Adrenal gland (tissue), 12 donors: ENCODE results near the gene SH2D4B. TPM values are rescaled to one million over a fixed set of nuclear protein-coding genes. Genes with fewer than 3 reads are reported as not detected.

ENCODE experiments used
- DNase-seq, 7 donors: peaks; one replicate each; pipeline ENCODE4 v3.0.0-alpha.2; 2019 to 2020
- H3K27ac ChIP-seq, 5 donors: fragments of 200-600 bp; sonication (generic) in 4 of 5; 1 replicate in 3 of 5; 2 replicates in 2 of 5; pipeline versions ENCODE4 v1.5.1 to v1.8.0; 2016 to 2020; ENCODE audit warnings: mild to moderate bottlenecking in 1 of 5
- H3K27me3 ChIP-seq: fragments of 200-600 bp; 2 replicates; pipeline ENCODE4 v1.8.0; 2021
- H3K36me3 ChIP-seq, 2 donors: fragments of 200-600 bp; replicated peaks in 1 of 2; 1 replicate in 1 of 2; 2 replicates in 1 of 2; pipeline versions ENCODE4 v1.5.1 to v1.8.0; 2018 to 2022
- H3K4me1 ChIP-seq, 2 donors: fragments of 200-600 bp; replicated peaks in 1 of 2; 1 replicate in 1 of 2; 2 replicates in 1 of 2; pipeline versions ENCODE4 v1.5.1 to v1.8.0; 2018 to 2021
- H3K4me3 ChIP-seq, 4 donors: fragments of 200-600 bp; sonication (generic) in 3 of 4; one replicate each; pipeline ENCODE4 v1.5.1; 2016 to 2018
- H3K9me3 ChIP-seq, 3 donors: fragments of 200-600 bp; sonication (generic) in 1 of 3; replicated peaks in 1 of 3; 1 replicate in 2 of 3; 2 replicates in 1 of 3; pipeline versions ENCODE4 v1.5.1 to v1.8.0; 2016 to 2021
- CTCF ChIP-seq, 6 experiments: fragments of 450-650 bp in 4 of 6; fragments of 200-600 bp in 2 of 6; sonication (generic) in 1 of 6; IDR thresholded peaks; 1 replicate in 5 of 6; 2 replicates in 1 of 6; pipeline versions ENCODE4 v1.5.1 to v1.8.0; 2016 to 2021; ENCODE audit warnings: antibody characterized with exemption in 6 of 6, mild to moderate bottlenecking in 2 of 6, moderate library complexity in 1 of 6
- POLR2A ChIP-seq, 2 donors: fragments of 450-650 bp; IDR thresholded peaks; one replicate each; pipeline ENCODE4 v1.6.1; 2017; ENCODE audit warnings: antibody characterized with exemption in 2 of 2, mild to moderate bottlenecking in 2 of 2, moderate library complexity in 1 of 2
- WGBS, 4 donors: extraction: QIAGEN DNeasy Blood & Tissue Kit in 2 of 4; methylation state at CpG; one replicate each; pipeline versions ENCODE4 v1.1.5 to v1.1.7; 2013 to 2017; 5-methylcytosine and 5-hydroxymethylcytosine counted together
- intact Hi-C, 2 donors: fragments of 100-400 bp; cut with DNase I; formaldehyde crosslinking; loops; one replicate each; pipeline versions ENCODE4 v1.14.1 to v1.15.0; 2022 to 2023
- polyA plus RNA-seq, 3 donors: library from polyadenylated mRNA; stranded (reverse); fragments of 200-250 nt in 2 of 3; fragments of 350-450 nt in 1 of 3; fragmentation: Illumina TruSeq in 1 of 3; extraction: RNeasy Lipid Tissue Mini Kit (QIAGEN cat#74804) in 1 of 3; gene quantifications; one replicate each; pipeline ENCODE4 v1.2.3, GENCODE V29; 2013 to 2014
- total RNA-seq, 9 donors: library from RNA; depleted of rRNA in 4 of 9; stranded (reverse); fragments of >200 nt in 4 of 9; fragments of 120-200 nt in 1 of 9; fragmentation: NEBNext Ultra II Directional in 1 of 9; extraction: Animal tissue kit (Norgen Biotek cat#: 25700) in 1 of 9; gene quantifications; one replicate each; pipeline versions ENCODE4 v1.1.0 to v1.2.4, GENCODE V29; 2013 to 2023
- donor health status: healthy with polysubstance abuse.
- donor health status: Bipolar disorder and iron deficiency.
- donor health status: DM: yes; HTN: yes; CAD: no.
- donor health status: DM: no; HTN: no; CAD: no.
- donor health status: DM: no; HTN: no; CAD: no.
- donor health status: DM: yes; HTN: yes; CAD: no.

Gene SH2D4B
- total and polyA plus RNA-seq, 12 donors = 0.06 to 0.35 (median 0.07) TPM; not detected in 9

- WGBS, 4 donors = 92 to 100% (median 95%) methylated on average over 1 of the region's 1 CpG
- TF ChIP-seq POLR2A (IDR thresholded peaks at IDR 0.05) (no peak), CTCF (IDR thresholded peaks at IDR 0.05) (no peak)
- Histone ChIP-seq H3K27ac (no peak overlapping the region), H3K36me3 (no peaks in the 10 kb centered on the region), H3K4me1 (no peaks in the 10 kb centered on the region), H3K9me3 (no peaks in the 10 kb centered on the region), H3K27me3 (no peaks in the 10 kb centered on the region), H3K4me3 (no peak overlapping the region)
- intact Hi-C loops = no loop called here
- DNase-seq = no peak
These were observed 118.2 kb downstream of the SH2D4B start for GRCh38 chr10:80655898-80656297.

GRCh38 chr10:80658068-80658467, 120.4 kb downstream of the SH2D4B start:
- no peaks in the 10 kb centered on the region for H3K9me3 ChIP-seq
- intact Hi-C loops = no loop called here
- no peaks in the 10 kb centered on the region for H3K27me3 ChIP-seq
- no peak for DNase-seq
- 87 to 93% (median 92%) methylated on average over 5 to 6 of the region's 6 CpGs for WGBS, 4 donors
- H3K4me1 ChIP-seq = peaks cover 0 to 3% of the 10 kb centered on the region in 2 donors
- no peak for TF ChIP-seq CTCF (IDR thresholded peaks at IDR 0.05)
- no peaks in the 10 kb centered on the region for H3K36me3 ChIP-seq
- no peak overlapping the region for H3K4me3 ChIP-seq
- no peak overlapping the region for H3K27ac ChIP-seq

- no peaks in the 10 kb centered on the region for H3K27me3 ChIP-seq
- peaks cover 0 to 9% of the 10 kb centered on the region in 2 donors for H3K4me1 ChIP-seq
- no peak overlapping the region for H3K4me3 ChIP-seq
- no peak for DNase-seq
- H3K27ac ChIP-seq = no peak overlapping the region
- 87 to 94% (median 89%) methylated on average over 8 to 9 of the region's 9 CpGs for WGBS, 4 donors
- H3K9me3 ChIP-seq = no peaks in the 10 kb centered on the region
- intact Hi-C loops = no loop called here
- H3K36me3 ChIP-seq = no peaks in the 10 kb centered on the region
- TF ChIP-seq CTCF (IDR thresholded peaks at IDR 0.05) (no peak), POLR2A (IDR thresholded peaks at IDR 0.05) (no peak)
These were observed 121.6 kb downstream of the SH2D4B start for GRCh38 chr10:80659289-80659688.

GRCh38 chr10:80660266-80660665, 122.6 kb downstream of the SH2D4B start:
- Histone ChIP-seq H3K9me3 (no peaks in the 10 kb centered on the region), H3K27me3 (no peaks in the 10 kb centered on the region), H3K4me1 (peaks cover 0 to 9% of the 10 kb centered on the region in 2 donors), H3K27ac (no peak overlapping the region), H3K4me3 (no peak overlapping the region), H3K36me3 (no peaks in the 10 kb centered on the region)
- TF ChIP-seq CTCF (IDR thresholded peaks at IDR 0.05) = no peak
- no peak for TF ChIP-seq POLR2A (IDR thresholded peaks at IDR 0.05)
- intact Hi-C loops = loop anchor here in 1 of 2 donors (10.0 kb wide), 1 partner anchor 265 kb away; no protein-coding TSS in a partner anchor
- no peak for DNase-seq
- WGBS, 4 donors = 32 to 42% (median 37%) methylated on average over 6 to 7 of the region's 7 CpGs
